Activated T-cell treated with anti-CD3 and anti-CD28 coated beads, Interleukin-2, amount 50 U/mL, for 24 hours (primary cell): ENCODE data around the gene SPATA4.

ENCODE experiments used
- DNase-seq: peaks from one replicate; pipeline ENCODE4 v3.0.0-alpha.2; 2020
- H3K27ac Mint-ChIP-seq: 2 replicates; pipeline ENCODE4 v1.8.0; 2020; ENCODE audit warnings: mild to moderate bottlenecking, mixed read lengths
- H3K27me3 Mint-ChIP-seq: 2 replicates; pipeline ENCODE4 v1.8.0; 2020; ENCODE audit warnings: mixed read lengths
- H3K36me3 Mint-ChIP-seq: 2 replicates; pipeline ENCODE4 v1.8.0; 2020; ENCODE audit warnings: low read depth, mixed read lengths
- H3K4me1 Mint-ChIP-seq: 2 replicates; pipeline ENCODE4 v1.8.0; 2020; ENCODE audit warnings: low read depth, mixed read lengths
- H3K4me3 Mint-ChIP-seq: 2 replicates; pipeline ENCODE4 v1.8.0; 2020; ENCODE audit warnings: mild to moderate bottlenecking, moderate library complexity, mixed read lengths
- H3K9me3 Mint-ChIP-seq: 2 replicates; pipeline ENCODE4 v1.8.0; 2020; ENCODE audit warnings: mixed read lengths

SPATA4 gene

GRCh38 chr4:176209535-176209934 is 14.2 kb upstream of the SPATA4 start:
- H3K4me1 Mint-ChIP-seq: no peaks in the 10 kb centered on the region
- no peak overlapping the region for H3K4me3 Mint-ChIP-seq
- H3K27me3 Mint-ChIP-seq: peaks cover 53% of the 10 kb centered on the region
- H3K27ac Mint-ChIP-seq: no peak overlapping the region
- no peaks in the 10 kb centered on the region for H3K36me3 Mint-ChIP-seq
- DNase-seq: no peak
- H3K9me3 Mint-ChIP-seq: no peaks in the 10 kb centered on the region

- Mint-ChIP-seq H3K27ac (no peak overlapping the region), H3K36me3 (no peaks in the 10 kb centered on the region), H3K4me3 (no peak overlapping the region), H3K4me1 (no peaks in the 10 kb centered on the region), H3K9me3 (no peaks in the 10 kb centered on the region), H3K27me3 (peaks cover 60% of the 10 kb centered on the region)
- no peak for DNase-seq
These were observed 12.5 kb upstream of the SPATA4 start for GRCh38 chr4:176207839-176208238.

GRCh38 chr4:176205299-176205698 is 9.9 kb upstream of the SPATA4 start:
- no peak overlapping the region for H3K4me3 Mint-ChIP-seq
- H3K36me3 Mint-ChIP-seq: no peaks in the 10 kb centered on the region
- DNase-seq: no peak
- no peaks in the 10 kb centered on the region for H3K4me1 Mint-ChIP-seq
- no peaks in the 10 kb centered on the region for H3K9me3 Mint-ChIP-seq
- H3K27ac Mint-ChIP-seq: no peak overlapping the region
- peaks cover 51% of the 10 kb centered on the region for H3K27me3 Mint-ChIP-seq

- H3K27me3 Mint-ChIP-seq: peaks cover 23% of the 10 kb centered on the region
- DNase-seq: no peak
- no peak overlapping the region for H3K4me3 Mint-ChIP-seq
- H3K9me3 Mint-ChIP-seq: peaks cover 3% of the 10 kb centered on the region
- no peaks in the 10 kb centered on the region for H3K36me3 Mint-ChIP-seq
- peaks cover 31% of the 10 kb centered on the region for H3K4me1 Mint-ChIP-seq
- no peak overlapping the region for H3K27ac Mint-ChIP-seq
These were observed 3.0 kb upstream of the SPATA4 start for GRCh38 chr4:176198316-176198903.

- H3K9me3 Mint-ChIP-seq: peaks cover 3% of the 10 kb centered on the region
- peaks cover 37% of the 10 kb centered on the region for H3K4me1 Mint-ChIP-seq
- H3K36me3 Mint-ChIP-seq: no peaks in the 10 kb centered on the region
- peak; percentile 42 for DNase-seq
- peak overlapping the region; percentile 86 for H3K27ac Mint-ChIP-seq
- peaks cover 57% of the 10 kb centered on the region for H3K27me3 Mint-ChIP-seq
- H3K4me3 Mint-ChIP-seq: peak overlapping the region; percentile 68
These were observed 1.4 kb downstream of the SPATA4 start for GRCh38 chr4:176193938-176194337.

- H3K9me3 Mint-ChIP-seq: peaks cover 3% of the 10 kb centered on the region
These were observed 2.3 kb downstream of the SPATA4 start for GRCh38 chr4:176193126-176193525.

GRCh38 chr4:176191974-176192373 is 3.4 kb downstream of the SPATA4 start:
- Mint-ChIP-seq H3K27me3 (peaks cover 48% of the 10 kb centered on the region), H3K4me3 (no peak overlapping the region), H3K36me3 (no peaks in the 10 kb centered on the region), H3K9me3 (no peaks in the 10 kb centered on the region), H3K27ac (no peak overlapping the region), H3K4me1 (peaks cover 40% of the 10 kb centered on the region)
- no peak for DNase-seq

More at GRCh38 chr4:176193126-176193525, 2.3 kb downstream of the SPATA4 start:
- Mint-ChIP-seq H3K36me3 (no peaks in the 10 kb centered on the region), H3K4me1 (peaks cover 39% of the 10 kb centered on the region), H3K4me3 (no peak overlapping the region), H3K27ac (peak overlapping the region; percentile 37), H3K27me3 (peaks cover 54% of the 10 kb centered on the region)
- no peak for DNase-seq

GRCh38 chr4:176189891-176190795 is 5.2 kb downstream of the SPATA4 start:
- H3K27ac Mint-ChIP-seq: no peak overlapping the region
- H3K27me3 Mint-ChIP-seq: peaks cover 62% of the 10 kb centered on the region
- DNase-seq: no peak
- H3K4me3 Mint-ChIP-seq: no peak overlapping the region
- no peaks in the 10 kb centered on the region for H3K36me3 Mint-ChIP-seq
- H3K9me3 Mint-ChIP-seq: no peaks in the 10 kb centered on the region
- H3K4me1 Mint-ChIP-seq: peaks cover 39% of the 10 kb centered on the region

GRCh38 chr4:176188654-176189053 is 6.7 kb downstream of the SPATA4 start:
- no peaks in the 10 kb centered on the region for H3K36me3 Mint-ChIP-seq
- no peak overlapping the region for H3K4me3 Mint-ChIP-seq
- H3K27ac Mint-ChIP-seq: no peak overlapping the region
- H3K9me3 Mint-ChIP-seq: no peaks in the 10 kb centered on the region
- no peak for DNase-seq
- H3K27me3 Mint-ChIP-seq: peaks cover 73% of the 10 kb centered on the region
- H3K4me1 Mint-ChIP-seq: peaks cover 25% of the 10 kb centered on the region

GRCh38 chr4:176187624-176188023 is 7.8 kb downstream of the SPATA4 start:
- H3K4me1 Mint-ChIP-seq: peaks cover 17% of the 10 kb centered on the region
- H3K4me3 Mint-ChIP-seq: no peak overlapping the region
- H3K36me3 Mint-ChIP-seq: no peaks in the 10 kb centered on the region
- H3K9me3 Mint-ChIP-seq: no peaks in the 10 kb centered on the region
- H3K27me3 Mint-ChIP-seq: peaks cover 75% of the 10 kb centered on the region
- H3K27ac Mint-ChIP-seq: no peak overlapping the region
- no peak for DNase-seq

GRCh38 chr4:176186671-176187395 is 8.6 kb downstream of the SPATA4 start:
- DNase-seq: no peak
- Mint-ChIP-seq H3K4me1 (peaks cover 17% of the 10 kb centered on the region), H3K27ac (no peak overlapping the region), H3K36me3 (no peaks in the 10 kb centered on the region), H3K4me3 (no peak overlapping the region), H3K27me3 (peaks cover 67% of the 10 kb centered on the region), H3K9me3 (no peaks in the 10 kb centered on the region)

GRCh38 chr4:176186067-176186466 is 9.3 kb downstream of the SPATA4 start:
- H3K9me3 Mint-ChIP-seq: no peaks in the 10 kb centered on the region

GRCh38 chr4:176185051-176185450 is 10.3 kb downstream of the SPATA4 start:
- DNase-seq: no peak
- Mint-ChIP-seq H3K27me3 (peaks cover 53% of the 10 kb centered on the region), H3K27ac (no peak overlapping the region), H3K9me3 (no peaks in the 10 kb centered on the region), H3K36me3 (no peaks in the 10 kb centered on the region), H3K4me3 (no peak overlapping the region), H3K4me1 (peaks cover 17% of the 10 kb centered on the region)

More at GRCh38 chr4:176186067-176186466, 9.3 kb downstream of the SPATA4 start:
- H3K4me3 Mint-ChIP-seq: no peak overlapping the region
- DNase-seq: no peak
- H3K36me3 Mint-ChIP-seq: no peaks in the 10 kb centered on the region
- H3K27ac Mint-ChIP-seq: no peak overlapping the region
- peaks cover 17% of the 10 kb centered on the region for H3K4me1 Mint-ChIP-seq
- H3K27me3 Mint-ChIP-seq: peaks cover 60% of the 10 kb centered on the region

GRCh38 chr4:176163041-176163440 is 32.3 kb downstream of the SPATA4 start:
- H3K9me3 Mint-ChIP-seq: no peaks in the 10 kb centered on the region
- peaks cover 5% of the 10 kb centered on the region for H3K27me3 Mint-ChIP-seq
- no peak overlapping the region for H3K4me3 Mint-ChIP-seq
- DNase-seq: no peak
- no peaks in the 10 kb centered on the region for H3K36me3 Mint-ChIP-seq
- H3K4me1 Mint-ChIP-seq: no peaks in the 10 kb centered on the region
- H3K27ac Mint-ChIP-seq: no peak overlapping the region
